K562 (cell line): Measurements from ENCODE around the gene TSPOAP1. TPM values are rescaled to one million over a fixed set of nuclear protein-coding genes. Genes with fewer than 3 reads are reported as not detected.

Experiments
- ATAC-seq: fragments of 200-7000 bp; cut with Tn5 transposase; 3 replicates; pipeline ENCODE4 v1.9.1; 2020; ENCODE audit warnings: moderate library complexity
- BruUV-seq: library from RNA; stranded (reverse); fragments of 400-500 nt; replicated peaks from 2 replicates; lab custom pipeline; 2021; lab: Mats Ljungman, UMichigan
- CTCF ChIA-PET: fragments of 300-600 bp; formaldehyde crosslinking; extraction: SDS; loops from one replicate; lab custom pipeline; 2021; ENCODE audit warnings: low intra/inter-chr PET ratio; lab: Yijun Ruan, JAX
- POLR2A ChIA-PET: fragments of 300-600, 350-650 bp; sonication (Branson Sonifier 250); formaldehyde crosslinking; extraction: SDS; loops from one replicate; lab custom pipeline; 2021; ENCODE audit warnings: antibody characterized with exemption, inconsistent platforms; lab: Yijun Ruan, JAX
- DNase-seq, 4 experiments: peaks; one replicate each; pipeline versions ENCODE4 v3.0.0 to v3.0.0-alpha.2; 2011 to 2018; ENCODE audit warnings: low spot score in 3 of 4, mixed read lengths in 3 of 4; ENCODE audit errors: extremely low read depth in 1 of 4
- FAIRE-seq: peaks from 2 replicates; lab custom pipeline; 2011; peaks lifted over from hg19 to GRCh38; lab: Jason Lieb, UNC
- H2AFZ ChIP-seq: 2 replicates; pipeline ENCODE4 v1.6.0; 2011; ENCODE audit warnings: low read depth, low read length, control low read depth, inconsistent platforms
- H3K27ac ChIP-seq: fragments of 200-600 bp; 3 replicates; pipeline ENCODE4 v1.8.0; 2011; ENCODE audit warnings: low read depth, mild to moderate bottlenecking, control low read depth, inconsistent platforms, low read length, moderate library complexity, mixed read lengths; ENCODE audit errors: extremely low read depth
- H3K27me3 ChIP-seq, 2 experiments: fragments of 300-600 bp in 1 of 2; 2 replicates in 1 of 2; 3 replicates in 1 of 2; pipeline versions ENCODE4 v1.6.0 to v1.8.0; 2011; ENCODE audit warnings: inconsistent platforms in 2 of 2, low read length in 2 of 2, mild to moderate bottlenecking in 1 of 2, mixed read lengths in 1 of 2, moderate library complexity in 1 of 2; ENCODE audit not compliant: control insufficient read depth in 2 of 2, insufficient read depth in 2 of 2
- H3K36me3 ChIP-seq: fragments of 300-600 bp; 3 replicates; pipeline ENCODE4 v1.8.0; 2011; ENCODE audit warnings: mild to moderate bottlenecking, low read length, inconsistent platforms; ENCODE audit not compliant: control insufficient read depth, insufficient read depth
- H3K4me1 ChIP-seq, 2 experiments: fragments of 200-600 bp in 1 of 2; replicated peaks in 1 of 2; 2 replicates in 1 of 2; 3 replicates in 1 of 2; pipeline versions ENCODE4 v1.5.1 to v1.8.0; 2011; ENCODE audit warnings: inconsistent platforms in 2 of 2, low read length in 2 of 2, mild to moderate bottlenecking in 1 of 2, mixed read lengths in 1 of 2, moderate library complexity in 1 of 2; ENCODE audit not compliant: control insufficient read depth in 2 of 2, insufficient read depth in 2 of 2
- H3K4me2 ChIP-seq: 2 replicates; pipeline ENCODE4 v1.6.1; 2011; ENCODE audit warnings: low read length, control low read depth, inconsistent platforms, mixed read lengths; ENCODE audit not compliant: insufficient read depth
- H3K4me3 ChIP-seq: fragments of 200-600 bp; sonication (generic), shearing (Covaris generic); 2 replicates; pipeline ENCODE4 v1.5.1; 2016; ENCODE audit warnings: control low read depth, inconsistent platforms
- H3K79me2 ChIP-seq: fragments of 200-600 bp; 3 replicates; pipeline ENCODE4 v1.8.0; 2011; ENCODE audit warnings: low read length, inconsistent platforms; ENCODE audit not compliant: control insufficient read depth, insufficient read depth
- H3K9ac ChIP-seq, 2 experiments: 2 replicates each; pipeline versions ENCODE4 v1.6.0 to v1.6.1; 2011; ENCODE audit warnings: low read depth in 2 of 2, low read length in 2 of 2, control low read depth in 1 of 2, inconsistent platforms in 1 of 2, mild to moderate bottlenecking in 1 of 2, mixed read lengths in 1 of 2; ENCODE audit not compliant: insufficient read depth in 1 of 2
- H3K9me1 ChIP-seq: one replicate; pipeline ENCODE4 v1.6.0; 2011; ENCODE audit warnings: inconsistent platforms, mild to moderate bottlenecking, low read length, moderate library complexity; ENCODE audit not compliant: control insufficient read depth, insufficient read depth
- H3K9me3 ChIP-seq: replicated peaks from 2 replicates; pipeline ENCODE4 v1.5.1; 2011; ENCODE audit warnings: low read depth, low read length, inconsistent platforms; ENCODE audit not compliant: control insufficient read depth, insufficient read depth
- H4K20me1 ChIP-seq: replicated peaks from 2 replicates; pipeline ENCODE4 v1.6.1; 2011; ENCODE audit warnings: low read length, inconsistent platforms, mixed read lengths; ENCODE audit not compliant: control insufficient read depth, insufficient read depth
- ARHGAP35 ChIP-seq: fragments of 450-650 bp; IDR thresholded peaks from 2 replicates; pipeline ENCODE4 v1.6.1; 2018; ENCODE audit not compliant: partially characterized antibody
- ETS1 ChIP-seq: conservative IDR thresholded peaks from 2 replicates; pipeline ENCODE4 v1.6.1; 2011; ENCODE audit warnings: low read depth, mild to moderate bottlenecking, low read length; ENCODE audit not compliant: control insufficient read depth
- GABPB1 ChIP-seq: sonication (generic); formaldehyde crosslinking; IDR thresholded peaks from 2 replicates; pipeline ENCODE4 v1.8.0; 2022; ENCODE audit warnings: mild to moderate bottlenecking, missing genetic modification reagents
- ILK ChIP-seq: fragments of 450-650 bp; IDR thresholded peaks from 2 replicates; pipeline ENCODE4 v1.6.1; 2016; ENCODE audit warnings: missing genetic modification characterization, low read depth, mild to moderate bottlenecking, missing compliant biosample characterization, moderate library complexity, borderline replicate concordance
- KAT7 ChIP-seq: sonication (generic); formaldehyde crosslinking; IDR thresholded peaks from 2 replicates; pipeline ENCODE4 v1.8.0; 2022; ENCODE audit warnings: missing genetic modification reagents, mild to moderate bottlenecking, borderline replicate concordance
- MAZ ChIP-seq, 2 experiments: fragments of 450-650 bp in 1 of 2; sonication (generic) in 1 of 2; formaldehyde crosslinking; IDR thresholded peaks in 1 of 2; conservative IDR thresholded peaks in 1 of 2; 2 replicates each; pipeline versions ENCODE4 v1.4.0 to v1.5.0; 2020; ENCODE audit warnings: mild to moderate bottlenecking in 1 of 2, missing genetic modification reagents in 1 of 2
- WHSC1 ChIP-seq: IDR thresholded peaks from one replicate; pipeline ENCODE4 v1.6.1; 2012; ENCODE audit warnings: low read length, control low read depth, inconsistent platforms
- ZNF398 ChIP-seq: fragments of 250-450 bp; sonication (Bioruptor Pico); IDR thresholded peaks from 2 replicates; pipeline ENCODE4 v1.8.0; 2021; ENCODE audit warnings: moderate library complexity, mild to moderate bottlenecking, inconsistent platforms
- WGBS: fragments of 100-300 bp; shearing (Covaris generic); methylation state at CpG from one replicate; pipeline ENCODE4 v1.1.6; 2016; ENCODE audit warnings: low coverage, mixed read lengths; ENCODE audit not compliant: insufficient coverage; ENCODE audit errors: missing lambda C conversion rate; 5-methylcytosine and 5-hydroxymethylcytosine counted together
- in situ Hi-C: fragments of 300-500 bp; cut with MboI; formaldehyde crosslinking; loops from 4 replicates; pipeline ENCODE4 v1.15.0; 2018; ENCODE audit warnings: inconsistent platforms, mixed read lengths
- intact Hi-C: fragments of 100-400 bp; cut with micrococcal nuclease; formaldehyde crosslinking; loops from 2 replicates; pipeline ENCODE4 v1.14.2; 2022
- polyA plus RNA-seq, 8 experiments: library from polyadenylated mRNA; depleted of rRNA in 4 of 8; stranded (reverse) in 5 of 8; unstranded in 3 of 8; fragments of >200 nt; fragmentation: Nextera tagmentation in 2 of 8; fragmentation: Illumina TruSeq in 1 of 8; extraction: Ambion mirVana in 2 of 8; extraction: Trizol in 1 of 8; gene quantifications; 2 replicates each; pipeline versions ENCODE4 v1.2.1 to v1.2.3, GENCODE V29; 2011 to 2014; ENCODE audit warnings: inconsistent platforms in 1 of 8, missing spikeins in 1 of 8
- total RNA-seq, 7 experiments: library from RNA; depleted of rRNA in 6 of 7; stranded (reverse); fragments of >200 nt in 6 of 7; fragmentation: Illumina TruSeq in 2 of 7; extraction: Trizol in 2 of 7; gene quantifications; 2 replicates each; pipeline versions ENCODE4 v1.2.1 to v1.2.3, GENCODE V29; 2011 to 2021; ENCODE audit warnings: low replicate concordance in 1 of 7

Gene TSPOAP1
- total and polyA plus RNA-seq, 9 of the 15 experiments (the other 6 are each of a cell fraction or from before 2014, with no cell fraction given): 0.87 to 3.9 (median 1.8) TPM; not detected in 2

- TF ChIP-seq ZNF398 (CRISPR knock-in tag) (no peak), GABPB1 (CRISPR knock-in tag) (peak; percentile 41; the same call in 1 of the 2 replicates), WHSC1 (peak; percentile 71)
Measured at GRCh38 chr17:58334661-58335060, 6.1 kb upstream of the TSPOAP1 start (continued).

- H3K9me1 ChIP-seq: no peaks in the 10 kb centered on the region
- in situ Hi-C loops (no loop called here), intact Hi-C loops (loop anchor here (10.0 kb wide), 1 partner anchor 301 kb away; no protein-coding TSS in a partner anchor)
- H4K20me1 ChIP-seq: peaks cover 30% of the 10 kb centered on the region
- H3K27ac ChIP-seq: peak overlapping the region; percentile 99
- peak overlapping the region; percentile 72 for H2AFZ ChIP-seq
- peak overlapping the region; percentile 90 for H3K4me2 ChIP-seq
- FAIRE-seq: no peak
- peaks cover 28% of the 10 kb centered on the region for H3K36me3 ChIP-seq
- ATAC-seq: no peak
- H3K79me2 ChIP-seq: peaks cover 97% of the 10 kb centered on the region
- peaks cover 53 to 65% of the 10 kb centered on the region in 2 experiments for H3K4me1 ChIP-seq
- WGBS: 12% methylated on average over 5 of the region's 5 CpGs
- CTCF ChIA-PET: no interaction called here
- peak overlapping the region; percentile 96 to 100 for H3K9ac ChIP-seq
- H3K9me3 ChIP-seq: no peaks in the 10 kb centered on the region
- POLR2A ChIA-PET: interaction anchor here (1.0 to 4.8 kb wide), 7 partner anchors 8 to 359 kb away, joined by 3 to 79 read pairs (median 4); partner anchors contain the start of genes RNF43 and SUPT4H1
- H3K27me3 ChIP-seq: no peaks in the 10 kb centered on the region
- DNase-seq: no peak
- TF ChIP-seq ILK (tag): no peak
- TF ChIP-seq ETS1: 0 out of 2 replicates have a peak, but pooled peaks have one; percentile 0
- 0 out of 2 replicates have a peak, but pooled peaks have one; percentile 9 for TF ChIP-seq KAT7 (CRISPR knock-in tag)
- no peak for TF ChIP-seq ARHGAP35
- 0 out of 4 replicates have a peak, but pooled peaks of 1 of the 2 experiments have one; percentile 13 for TF ChIP-seq MAZ (CRISPR knock-in tag; conservative IDR thresholded peaks at IDR 0.05 in 1 of 2, IDR thresholded peaks at IDR 0.05 in 1 of 2)
- no TSS peak for BruUV-seq
- H3K4me3 ChIP-seq: peak overlapping the region; percentile 91; the same call in 1 of the 2 replicates
Measured at GRCh38 chr17:58334256-58334655, 5.7 kb upstream of the TSPOAP1 start.
